CD4-positive, alpha-beta T cell treated with Interferon gamma for 1 hour (primary cell): Measurements from ENCODE around the gene MRPL53.

ENCODE experiments used
- DNase-seq: peaks from one replicate; pipeline ENCODE4 v3.0.0-alpha.2; 2020

Gene MRPL53

GRCh38 chr2:74472086-74472944, at the start of gene MRPL53:
MRPL53 (minus strand) TSS chr2:74472680; CDS start chr2:74472660, 20 bp downstream.
- peak; percentile 94 for DNase-seq

GRCh38 chr2:74516650-74517049, 44.2 kb upstream of the MRPL53 start:
- DNase-seq, result no peak

DNA sequence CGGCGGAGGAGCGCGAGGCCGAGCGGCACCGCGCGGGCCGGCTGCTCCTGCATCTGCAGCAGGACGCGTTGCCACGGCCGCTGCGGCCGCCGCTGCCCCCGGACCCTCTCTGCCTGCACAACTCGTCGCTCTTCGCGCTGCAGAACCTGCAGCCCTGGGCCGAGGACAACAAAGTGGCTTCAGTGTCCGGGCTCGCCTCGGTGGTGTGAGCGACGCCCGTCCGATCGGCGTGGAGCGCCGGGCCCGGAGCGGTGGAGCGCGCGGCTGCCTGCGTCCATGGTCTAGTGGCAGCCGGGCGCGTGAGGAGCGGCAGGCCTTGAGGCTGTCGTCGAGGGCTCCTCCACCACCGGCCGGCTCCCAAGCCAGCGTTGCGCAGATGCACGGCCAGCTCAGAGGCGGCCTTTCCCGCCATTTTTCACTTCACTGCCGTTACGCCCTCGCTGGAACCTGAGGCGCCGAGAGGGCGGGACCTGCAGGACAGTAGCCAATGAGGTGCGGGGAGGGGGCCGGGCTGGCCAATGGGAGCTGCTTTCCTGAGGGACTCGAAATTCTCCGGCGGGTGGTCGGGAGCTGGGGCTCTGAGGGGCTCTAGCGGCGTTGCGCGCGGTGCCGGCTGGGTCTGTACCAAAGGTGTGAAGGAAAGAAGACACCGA, 43.6 kb upstream of the MRPL53 start:
- DNase-seq, result peak; percentile 76

GRCh38 chr2:74515271-74515980, 42.9 kb upstream of the MRPL53 start:
- DNase-seq, result no peak

DNA sequence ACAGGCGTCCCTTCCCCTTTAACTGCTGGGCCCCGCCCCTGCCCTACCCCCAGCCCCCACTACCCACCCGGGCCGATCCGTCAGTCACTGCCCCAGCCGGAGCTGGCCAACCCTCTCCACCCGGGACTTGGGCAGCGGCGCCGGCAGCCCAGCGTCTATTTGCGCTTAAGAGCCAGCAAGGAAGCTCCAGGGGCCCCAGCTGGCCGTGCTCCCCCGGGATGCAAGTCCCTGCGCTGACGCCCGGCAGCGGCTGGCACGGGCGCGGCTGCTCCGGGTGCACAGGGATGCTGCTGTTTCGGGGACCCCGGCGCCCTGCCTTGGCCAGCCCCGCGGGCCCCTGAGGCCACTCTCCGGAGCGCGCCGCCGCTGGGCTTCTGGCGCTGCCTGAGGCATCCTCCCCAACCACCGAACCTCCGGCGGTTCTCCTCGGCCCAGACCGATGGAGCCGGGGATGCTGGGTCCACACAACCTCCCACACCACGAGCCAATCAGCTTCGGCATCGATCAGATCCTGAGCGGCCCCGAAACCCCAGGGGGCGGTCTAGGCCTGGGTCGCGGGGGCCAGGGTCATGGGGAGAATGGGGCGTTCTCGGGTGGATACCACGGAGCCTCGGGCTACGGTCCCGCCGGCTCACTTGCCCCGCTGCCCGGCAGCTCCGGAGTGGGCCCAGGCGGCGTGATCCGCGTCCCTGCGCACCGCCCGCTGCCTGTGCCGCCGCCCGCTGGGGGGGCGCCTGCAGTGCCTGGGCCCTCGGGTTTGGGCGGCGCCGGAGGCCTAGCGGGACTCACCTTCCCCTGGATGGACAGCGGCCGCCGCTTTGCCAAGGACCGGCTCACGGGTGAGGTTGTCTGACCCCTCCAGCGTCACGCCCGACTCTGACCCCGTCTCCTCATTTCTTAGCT, 42.1 kb upstream of the MRPL53 start, which contains the start of gene TLX2:
Gene TLX2, plus strand, starts transcription at position 83 of the 903 bp plus-strand sequence. Its CDS starts 357 bp downstream, at position 440.
- no peak for DNase-seq

- no peak for DNase-seq
Observed at GRCh38 chr2:74513605-74514367, 41.3 kb upstream of the MRPL53 start.

DNA sequence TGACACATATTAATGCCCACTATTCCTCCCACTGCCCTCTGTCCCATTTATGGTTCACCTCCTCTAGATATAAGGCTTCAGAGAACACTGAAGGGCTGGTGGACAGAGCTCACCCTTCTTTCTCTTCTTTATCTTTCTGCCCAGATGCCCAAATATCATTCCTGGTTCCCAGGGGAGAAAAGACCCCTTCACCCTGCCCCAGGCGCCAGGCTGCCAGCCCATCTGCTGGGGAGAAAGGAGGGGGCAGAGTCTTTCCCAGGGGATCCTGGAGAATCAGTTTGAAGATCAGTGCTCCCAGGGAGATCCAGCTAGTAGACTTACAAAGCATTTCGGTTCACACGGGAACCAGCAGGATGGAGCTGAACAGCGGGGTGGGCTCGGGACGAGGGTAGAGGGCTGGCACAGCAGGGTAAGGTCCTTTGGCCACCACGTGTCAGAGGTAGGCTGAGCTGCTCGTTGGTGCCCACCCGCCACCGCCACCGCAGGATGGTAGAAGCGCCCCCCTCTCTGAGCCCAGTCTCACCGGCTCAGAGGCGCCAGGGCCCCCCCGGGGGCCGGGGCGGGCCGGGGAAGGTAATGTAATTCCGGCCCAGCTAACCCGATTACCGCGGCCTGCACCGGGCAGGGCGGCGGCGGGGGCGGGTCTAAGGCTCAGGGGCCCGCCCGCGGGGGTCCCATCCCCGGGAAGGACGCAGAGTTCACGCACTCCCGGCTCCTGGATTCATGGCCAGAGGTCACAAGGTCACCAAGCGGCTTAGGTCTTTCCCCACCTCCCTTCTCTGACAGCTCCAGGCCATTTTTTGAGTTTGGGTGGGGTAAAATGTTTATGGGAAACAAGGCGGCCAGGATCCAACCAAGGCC, 40.5 kb upstream of the MRPL53 start:
- DNase-seq, result no peak

GRCh38 chr2:74511104-74511989, 38.9 kb upstream of the MRPL53 start:
- no peak for DNase-seq

GRCh38 chr2:74510272-74510671, 37.8 kb upstream of the MRPL53 start:
- DNase-seq, result no peak

DNA sequence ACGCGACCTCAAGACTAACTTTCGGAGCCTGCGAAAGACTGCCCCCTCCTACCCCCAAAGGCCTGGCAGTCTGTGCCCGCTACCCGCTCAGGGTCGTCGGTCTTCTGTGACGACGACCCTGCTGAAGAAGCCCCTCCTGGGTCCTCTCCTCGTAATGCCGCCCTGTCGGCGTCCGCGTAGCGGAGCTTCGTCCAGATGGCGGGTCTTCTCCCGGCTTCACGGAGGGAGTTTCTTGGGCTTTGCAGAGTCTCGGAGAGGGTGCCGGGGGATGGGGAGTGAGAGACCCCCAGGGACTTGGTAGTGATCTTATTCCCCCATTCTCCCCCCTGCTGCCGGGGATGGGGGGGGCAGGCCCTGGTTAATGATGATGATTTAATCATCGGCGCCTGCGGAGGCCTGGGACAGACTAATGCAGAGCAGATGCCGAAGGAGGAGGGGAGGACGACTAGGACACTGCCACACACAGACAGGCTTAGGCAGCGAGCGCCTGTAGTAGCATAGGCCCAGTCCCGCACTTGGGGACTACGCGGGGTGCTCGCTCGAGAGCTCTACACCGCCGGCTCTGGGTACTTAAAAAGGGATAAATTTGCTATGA, 35.5 kb upstream of the MRPL53 start:
- DNase-seq, result no peak

DNA sequence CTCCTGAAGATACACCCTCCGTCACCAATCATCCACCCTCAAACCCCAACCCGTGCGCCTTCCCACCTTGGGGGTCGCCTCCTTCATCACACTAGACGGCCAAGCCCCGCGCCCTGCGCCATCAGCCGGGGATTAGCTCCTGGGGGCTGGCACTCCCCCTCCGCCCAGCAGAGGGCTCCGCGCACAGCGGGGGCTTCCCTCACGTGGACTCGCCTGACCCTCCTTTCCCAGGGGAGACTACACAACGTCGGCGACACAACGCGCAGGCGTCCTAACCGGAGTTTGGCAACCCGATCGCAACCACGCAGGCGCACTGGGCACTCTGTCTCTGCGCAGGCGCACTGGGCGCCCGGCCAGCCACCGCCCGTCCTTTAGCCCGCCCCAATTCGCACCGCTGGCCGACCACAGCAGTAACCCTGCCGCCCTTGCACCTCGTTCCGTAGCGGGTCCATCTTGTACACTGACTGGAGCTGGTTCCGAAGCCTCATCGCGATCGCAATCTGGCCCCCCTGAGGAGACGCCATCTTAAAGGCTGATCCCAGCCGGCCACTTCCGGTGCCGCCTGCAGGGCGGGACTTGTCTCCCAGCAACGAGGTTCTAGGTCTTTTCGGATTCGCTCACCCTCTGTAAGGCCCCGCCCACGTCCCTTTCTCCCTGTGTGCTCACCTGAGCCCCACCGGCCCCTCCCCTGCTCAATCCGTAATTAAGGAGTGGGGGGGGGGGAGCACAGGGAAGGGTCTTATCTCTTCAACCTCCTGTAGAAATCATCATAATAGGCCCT, 34.9 kb upstream of the MRPL53 start, which contains the start of gene PCGF1:
Gene PCGF1, minus strand, starts transcription at position 551 of the 781 bp plus-strand sequence. Its CDS starts 27 bp downstream, at position 524.
- DNase-seq, result peak; percentile 98

DNA sequence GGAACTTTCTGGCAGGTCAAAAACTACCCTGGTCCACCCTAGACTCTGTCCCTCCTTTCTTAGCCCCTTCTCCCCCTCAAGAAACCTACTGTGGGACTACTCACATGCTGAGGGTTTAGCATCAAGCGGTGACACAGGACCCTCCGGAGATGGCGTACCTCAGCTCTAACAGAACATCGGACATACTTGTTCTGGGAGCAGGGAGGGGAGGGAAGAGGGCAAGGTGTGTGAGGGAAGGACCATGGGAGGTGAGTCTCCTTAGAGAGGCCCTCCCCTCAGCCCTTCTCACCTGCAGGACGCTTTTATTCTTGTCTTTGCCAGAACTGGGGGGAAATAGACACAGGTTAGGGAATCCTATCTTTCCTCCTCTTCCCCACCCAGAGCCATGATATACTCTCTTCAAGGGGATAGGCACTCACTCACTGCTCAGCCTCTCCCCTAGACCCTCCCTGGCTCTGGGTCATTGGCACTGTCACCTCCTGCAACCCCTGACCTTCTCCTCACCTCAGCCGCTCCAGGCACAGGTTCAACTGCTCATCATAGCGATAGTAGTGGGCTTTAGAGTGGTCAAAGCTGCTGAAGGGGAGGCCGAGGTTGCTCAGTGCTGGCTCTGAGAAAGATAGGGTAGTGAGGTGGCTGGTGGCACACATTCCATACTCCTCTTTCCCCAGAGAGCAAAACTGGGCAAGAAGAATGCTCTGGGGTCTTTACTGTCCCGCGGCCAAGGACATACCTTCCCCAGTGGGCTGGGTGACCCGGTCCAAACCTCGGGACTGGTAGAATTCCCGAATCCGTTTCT, 33.2 kb upstream of the MRPL53 start:
- DNase-seq, result no peak

DNA sequence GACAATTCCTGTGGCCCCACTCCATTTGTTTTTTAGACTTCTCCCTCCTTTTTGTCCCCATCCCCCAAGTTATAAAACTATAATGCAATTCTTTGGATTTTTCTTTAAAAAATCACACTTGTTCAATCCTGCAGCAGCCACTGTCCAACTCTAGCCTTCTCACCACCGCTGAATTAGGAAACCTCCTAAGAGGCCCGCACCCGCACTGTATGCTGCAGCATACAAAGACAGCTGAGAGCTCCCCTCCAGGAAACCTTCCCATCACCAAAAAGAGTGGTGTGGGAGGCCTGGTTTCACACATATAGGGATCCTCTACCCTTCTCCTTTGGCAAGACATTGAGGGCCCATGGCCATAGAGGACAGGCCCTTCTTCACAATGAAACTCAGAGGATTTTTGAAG, 32.1 kb upstream of the MRPL53 start:
- no peak for DNase-seq

GRCh38 chr2:74503506-74504475, 31.3 kb upstream of the MRPL53 start:
- no peak for DNase-seq

GRCh38 chr2:74502720-74503505, 30.4 kb upstream of the MRPL53 start:
- DNase-seq, result peak; percentile 71
